Activated CD4-positive, CD25-positive, alpha-beta regulatory T cell treated with anti-CD3 and anti-CD28 coated beads, Interleukin-2, amount 50 U/mL, for 16 hours (primary cell): ENCODE measurements around the gene UTP3.
"Not testable (repeated sequence)": the region's sequence is repeated elsewhere in the genome, so short reads cannot be mapped to it uniquely, and the experiment has no call there.

Experiments used
- DNase-seq: peaks from one replicate; pipeline ENCODE4 v3.0.0-alpha.2; 2020; ENCODE audit warnings: low read depth, low spot score

The UTP3 gene

DNA sequence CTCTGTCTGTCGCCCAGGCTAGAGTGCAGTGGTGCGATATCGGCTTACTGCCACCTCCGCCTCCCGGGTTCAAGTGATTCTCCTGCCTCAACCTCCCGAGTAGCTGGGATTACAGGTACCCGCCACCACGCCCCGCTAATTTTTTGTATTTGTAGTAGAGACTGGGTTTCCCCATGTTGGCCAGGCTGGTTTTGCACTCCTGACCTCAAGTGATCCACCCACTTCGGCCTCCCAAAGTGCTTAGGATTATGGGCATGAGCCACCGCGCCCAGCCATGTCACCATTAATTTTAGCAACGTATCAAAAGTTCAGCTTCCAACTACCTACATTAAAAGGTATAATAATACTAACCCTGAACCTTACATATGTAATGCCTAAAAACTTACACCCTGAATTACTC, 940 bp upstream of the UTP3 start:
- no peak for DNase-seq

DNA sequence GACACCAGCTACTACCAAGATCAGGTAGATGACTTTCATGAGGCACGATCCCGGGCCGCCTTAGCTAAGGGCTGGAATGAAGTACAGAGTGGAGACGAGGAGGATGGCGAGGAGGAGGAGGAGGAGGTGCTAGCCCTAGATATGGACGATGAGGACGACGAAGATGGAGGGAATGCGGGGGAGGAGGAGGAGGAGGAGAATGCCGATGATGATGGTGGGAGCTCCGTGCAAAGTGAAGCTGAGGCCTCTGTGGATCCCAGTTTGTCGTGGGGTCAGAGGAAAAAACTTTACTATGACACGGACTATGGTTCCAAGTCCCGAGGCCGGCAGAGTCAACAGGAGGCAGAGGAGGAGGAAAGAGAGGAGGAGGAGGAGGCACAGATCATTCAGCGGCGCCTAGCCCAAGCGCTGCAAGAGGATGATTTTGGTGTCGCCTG, 481 bp downstream of the UTP3 start:
- DNase-seq, result no peak

- DNase-seq, result no peak
Observed at GRCh38 chr4:70691661-70692060, 3.3 kb downstream of the UTP3 start.

GRCh38 chr4:70694633-70695032, 6.3 kb downstream of the UTP3 start:
- DNase-seq, result not testable (repeated sequence)

- DNase-seq, result not testable (repeated sequence)
Observed at GRCh38 chr4:70698435-70698834, 10.1 kb downstream of the UTP3 start.

GRCh38 chr4:70700712-70701111, 12.4 kb downstream of the UTP3 start:
- no peak for DNase-seq

GRCh38 chr4:70701271-70701670, 12.9 kb downstream of the UTP3 start:
- no peak for DNase-seq

DNA sequence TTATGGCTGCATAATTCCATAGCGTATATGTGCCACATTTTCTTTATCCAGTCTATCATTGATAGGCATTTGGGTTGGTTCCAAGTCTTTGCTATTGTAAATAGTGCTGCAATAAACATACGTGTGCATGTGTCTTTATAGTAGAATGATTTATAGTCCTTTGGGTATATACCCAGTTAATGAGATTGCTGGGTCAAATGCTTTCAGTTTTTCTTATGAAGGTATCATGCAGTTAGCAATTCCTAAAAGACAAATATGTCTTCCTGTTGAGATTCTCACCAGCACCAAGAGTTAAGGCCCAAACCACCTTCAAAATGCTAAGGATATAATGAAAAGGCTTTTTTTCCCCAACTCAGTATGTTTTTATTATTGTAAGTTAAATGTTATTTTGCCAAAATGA, 14.3 kb downstream of the UTP3 start:
- not testable (repeated sequence) for DNase-seq

DNA sequence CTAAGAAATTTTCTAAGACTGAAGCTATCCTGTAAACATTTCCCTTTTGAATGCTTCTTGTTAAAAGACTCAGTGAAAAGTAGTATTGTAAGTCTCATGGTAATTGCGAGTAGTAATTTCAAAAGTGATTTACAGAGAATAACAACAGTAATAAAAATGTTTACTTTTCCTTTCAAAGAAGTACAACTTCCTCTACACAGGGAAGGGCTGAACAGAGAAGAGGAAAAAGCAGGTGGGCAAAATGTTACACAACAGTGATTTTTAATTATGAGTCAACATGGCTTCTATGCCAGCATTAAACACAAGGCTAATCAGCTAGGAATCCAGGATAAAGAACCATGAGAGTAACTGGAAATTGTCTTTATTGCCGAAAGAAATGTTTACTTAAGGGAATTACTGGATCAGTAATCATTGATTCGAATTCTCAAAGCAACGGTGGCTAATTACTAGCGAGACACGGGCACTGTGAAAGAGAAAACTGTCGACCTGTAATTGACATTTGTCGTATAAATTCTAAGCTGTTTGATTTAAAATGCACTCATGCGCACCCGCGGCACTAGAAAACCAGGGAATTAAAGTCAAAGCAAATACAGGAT, 15.4 kb downstream of the UTP3 start:
- no peak for DNase-seq

DNA sequence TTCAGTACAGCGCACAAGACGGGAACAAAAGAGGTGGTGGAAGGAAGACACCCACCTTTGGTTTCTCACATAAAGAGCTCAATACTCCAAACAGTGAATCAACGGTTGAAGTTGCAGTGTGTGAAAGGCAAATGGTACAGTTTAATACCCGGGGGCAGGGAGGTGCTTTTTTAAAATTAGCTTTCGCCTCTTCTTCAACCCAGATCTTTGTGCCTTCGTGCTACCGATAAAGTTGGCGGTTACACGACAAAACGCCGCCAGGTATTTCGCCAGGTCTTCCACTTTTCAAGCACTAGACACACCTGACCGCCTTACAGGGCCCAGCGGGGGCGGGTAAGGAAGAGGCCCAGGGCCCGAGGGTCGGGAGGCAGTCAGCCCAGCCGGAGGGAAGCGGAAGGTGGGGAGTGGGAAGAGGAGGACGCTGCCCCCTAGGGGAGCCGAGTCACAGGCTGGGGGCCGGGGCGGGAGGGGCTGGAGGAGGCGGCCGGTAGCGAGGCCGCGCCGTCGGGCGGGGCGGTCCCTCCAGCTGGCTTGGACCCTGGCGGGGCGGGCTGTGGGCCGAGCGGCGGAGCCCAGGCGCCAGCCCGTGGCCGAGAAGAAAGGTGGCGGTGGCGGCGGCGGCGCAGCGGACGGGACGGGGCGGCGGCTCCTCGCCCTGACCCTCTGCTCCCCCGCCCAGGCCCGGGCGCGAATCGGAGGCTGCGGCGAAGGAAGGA, 16.0 kb downstream of the UTP3 start:
- DNase-seq, result peak; percentile 15

DNA sequence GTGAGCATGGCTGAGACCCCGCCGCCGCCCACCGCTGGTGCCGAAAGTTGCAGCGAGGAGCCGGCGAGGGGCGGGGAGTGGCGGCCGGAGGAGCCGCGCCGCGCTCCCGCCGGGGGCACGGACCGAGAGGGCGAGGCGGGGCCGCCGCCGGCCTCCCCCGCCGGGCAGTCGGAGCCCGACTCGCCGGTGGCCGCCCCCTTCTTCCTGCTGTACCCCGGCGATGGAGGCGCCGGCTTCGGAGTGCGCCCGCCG, 16.5 kb downstream of the UTP3 start:
- no peak for DNase-seq

DNA sequence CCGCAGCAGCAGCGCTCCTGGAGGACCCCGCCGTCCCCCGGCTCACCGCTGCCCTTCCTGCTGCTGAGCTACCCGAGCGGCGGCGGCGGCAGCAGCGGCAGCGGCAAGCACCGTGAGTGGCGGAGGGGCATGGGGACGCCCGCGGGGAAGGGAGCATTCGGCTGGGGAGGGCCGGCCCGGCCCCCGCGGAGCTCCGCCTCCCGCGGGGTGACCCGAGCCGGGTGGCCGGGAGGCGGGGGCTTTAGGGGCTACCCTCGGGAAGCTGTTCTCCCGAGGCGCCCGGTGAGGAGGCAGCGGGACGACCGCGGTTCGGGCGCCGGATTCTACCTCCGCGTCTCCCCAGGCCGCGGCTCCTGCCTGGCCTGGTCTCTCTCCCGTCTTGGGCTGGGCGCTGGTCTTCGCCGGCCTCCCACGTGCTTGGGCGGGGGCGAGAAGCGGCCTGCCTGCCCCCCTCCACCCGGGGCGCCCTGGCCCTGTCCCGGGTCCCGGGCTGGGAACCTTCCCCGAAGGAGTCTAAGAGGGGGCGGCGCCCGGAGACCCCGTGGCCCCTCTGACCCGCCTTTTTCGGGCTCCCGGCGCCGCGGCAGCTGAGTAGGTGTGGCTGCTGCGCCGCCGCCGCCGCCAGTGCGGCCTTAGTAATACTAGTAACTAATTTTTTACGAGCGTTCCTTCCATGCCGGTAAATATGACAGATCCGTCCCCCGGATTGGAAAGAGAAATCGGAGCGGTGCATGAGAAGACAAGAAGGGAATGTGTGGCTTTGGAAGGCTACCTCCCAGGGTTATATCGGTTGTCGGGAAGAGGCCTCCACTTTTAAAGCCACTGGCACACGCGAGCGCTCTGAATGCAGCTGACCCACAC, 17.1 kb downstream of the UTP3 start:
- DNase-seq, result peak; percentile 43

DNA sequence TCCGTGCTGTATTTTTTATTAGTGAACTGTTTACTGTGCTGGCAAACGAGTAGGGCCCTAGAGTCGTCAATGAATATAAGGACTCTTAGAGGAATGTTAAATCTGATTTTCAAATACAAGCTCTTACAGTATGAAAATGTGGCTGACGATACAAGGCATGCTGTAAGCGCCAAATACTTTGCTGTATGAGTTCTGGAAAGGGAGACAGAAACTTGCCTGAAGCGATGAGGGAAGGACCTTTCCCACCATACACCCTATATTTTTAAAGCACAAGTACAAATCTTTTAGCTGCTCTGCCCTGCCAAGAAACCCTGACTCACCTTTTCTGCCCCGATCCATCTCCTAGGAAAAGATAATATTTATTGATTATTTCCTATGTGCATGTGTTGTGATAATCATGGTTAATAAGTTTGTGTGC, 17.7 kb downstream of the UTP3 start:
- DNase-seq, result no peak

DNA sequence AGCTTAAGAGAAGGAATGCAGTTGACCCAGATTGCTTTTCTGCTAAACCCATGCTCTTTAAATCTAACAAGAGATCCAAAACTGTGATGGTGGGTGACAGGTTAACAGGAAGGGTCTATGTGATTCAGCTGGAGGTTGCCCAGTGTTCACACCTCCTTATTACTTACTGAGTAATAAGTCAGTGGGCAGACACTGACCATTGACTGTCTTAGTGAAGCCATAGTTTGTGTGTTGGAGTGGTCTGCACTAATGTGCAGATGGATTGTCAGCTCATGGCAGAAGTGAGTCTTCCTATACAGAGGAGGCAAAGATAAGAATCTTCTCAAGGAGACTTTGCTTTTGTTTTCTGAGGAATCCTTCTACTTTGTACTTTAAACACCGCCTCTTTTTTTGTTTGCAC, 18.2 kb downstream of the UTP3 start:
- no peak for DNase-seq

- DNase-seq, result no peak
Observed at GRCh38 chr4:70709611-70710205, 21.4 kb downstream of the UTP3 start.

DNA sequence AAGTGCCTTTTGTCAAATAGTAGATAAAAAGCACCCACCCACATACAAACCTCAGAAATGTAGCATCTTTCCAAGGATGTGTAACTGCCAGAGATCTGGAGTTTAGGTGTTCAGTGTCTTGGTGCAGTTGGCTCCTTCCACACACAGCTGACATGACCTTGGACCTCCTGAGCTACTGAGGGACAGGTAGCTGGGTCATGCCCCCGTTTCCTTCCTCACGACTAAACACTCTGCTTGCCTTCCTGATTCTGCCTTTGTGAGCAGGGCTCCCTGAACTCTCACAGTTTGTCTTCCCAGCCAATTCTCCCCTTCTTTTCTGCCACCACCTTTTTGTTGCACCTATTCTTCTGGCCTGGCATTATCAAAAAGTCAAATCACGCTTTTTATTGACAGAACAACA, 23.3 kb downstream of the UTP3 start:
- DNase-seq, result no peak

DNA sequence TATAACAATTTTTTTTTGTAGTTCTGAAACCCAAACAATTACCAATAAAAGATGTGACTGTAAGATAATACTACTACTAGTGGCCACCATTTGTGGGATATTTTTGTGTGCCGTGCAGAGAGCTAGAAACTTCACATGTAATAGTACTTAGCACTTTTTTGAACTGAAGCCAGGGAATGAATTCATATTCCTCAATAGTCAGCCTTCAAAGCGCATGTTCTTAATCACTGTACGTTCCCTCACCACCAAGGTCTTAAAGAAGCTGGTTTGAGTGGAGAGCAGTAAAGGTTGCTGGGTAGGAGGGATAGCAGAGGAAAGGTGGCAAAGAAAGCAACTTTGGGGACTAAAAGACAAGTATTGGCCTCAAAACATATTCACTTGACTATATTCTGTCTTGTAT, 23.8 kb downstream of the UTP3 start:
- DNase-seq, result no peak

DNA sequence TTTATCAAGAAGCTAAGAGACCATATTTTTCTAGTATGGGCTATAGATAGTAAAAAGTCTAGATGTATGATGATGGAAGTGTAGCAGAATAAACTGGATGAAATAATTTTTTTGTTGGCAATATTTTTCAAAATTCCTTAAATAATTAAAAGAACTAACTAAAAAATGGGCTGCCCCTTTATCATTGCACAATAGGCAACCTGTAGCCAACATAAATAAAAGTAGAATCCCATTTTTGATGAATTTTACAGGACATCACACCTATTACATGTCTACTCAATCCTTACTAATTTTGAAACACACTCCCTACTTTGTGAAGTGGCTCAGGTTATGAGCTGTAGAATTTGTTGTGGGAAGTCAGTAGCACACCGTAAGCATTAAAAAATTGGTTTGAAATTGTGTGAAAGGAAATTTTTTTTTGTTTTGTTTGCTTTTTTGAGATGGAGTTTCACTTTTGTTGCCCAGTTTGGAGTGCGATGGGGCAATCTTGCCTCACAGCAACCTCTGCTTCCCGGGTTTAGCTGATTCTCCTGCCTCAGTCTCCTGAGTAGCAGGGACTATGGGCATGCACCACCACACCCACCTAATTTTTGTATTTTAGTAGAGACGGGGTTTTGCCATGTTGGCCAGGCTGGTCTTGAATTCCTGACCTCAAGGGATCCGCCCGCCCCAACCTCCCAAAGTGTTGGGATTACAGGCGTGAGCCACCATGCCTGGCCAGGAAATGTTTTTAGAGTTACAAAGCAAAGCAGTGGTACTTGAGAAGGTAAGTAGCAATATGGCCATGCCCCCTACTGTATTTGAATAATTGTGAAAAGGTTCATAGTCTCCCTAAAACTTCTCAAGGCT, 24.5 kb downstream of the UTP3 start:
- DNase-seq, result no peak

DNA sequence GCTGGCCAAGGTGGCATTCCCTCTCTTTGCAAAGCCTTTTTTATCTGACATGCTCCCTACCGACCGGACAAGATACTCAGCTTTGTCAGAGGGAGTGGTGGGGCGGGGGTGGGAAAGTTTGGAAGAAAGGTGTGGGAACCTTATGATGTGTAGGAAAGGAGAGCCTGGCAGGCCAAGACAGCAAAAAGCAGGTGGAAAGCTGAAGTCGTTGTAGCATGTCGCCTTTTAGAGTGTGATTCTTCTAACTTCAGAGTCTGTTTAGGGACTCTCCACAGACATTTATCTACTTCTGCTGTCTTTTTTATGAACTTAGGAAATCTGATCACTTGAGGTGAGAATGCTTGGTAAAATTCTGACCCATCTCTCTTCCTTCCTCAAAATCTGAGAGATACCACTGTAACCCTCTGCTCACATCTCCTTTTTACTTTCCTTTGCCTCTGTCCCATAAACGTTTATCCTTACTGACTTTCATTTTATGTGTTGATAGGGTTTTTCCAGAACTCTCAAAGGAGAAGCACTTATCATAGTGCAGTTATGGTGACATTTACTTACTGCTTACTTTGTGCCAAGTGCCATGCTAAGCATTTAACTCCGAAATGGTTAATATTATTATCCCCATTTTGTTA, 25.2 kb downstream of the UTP3 start:
- DNase-seq, result no peak

DNA sequence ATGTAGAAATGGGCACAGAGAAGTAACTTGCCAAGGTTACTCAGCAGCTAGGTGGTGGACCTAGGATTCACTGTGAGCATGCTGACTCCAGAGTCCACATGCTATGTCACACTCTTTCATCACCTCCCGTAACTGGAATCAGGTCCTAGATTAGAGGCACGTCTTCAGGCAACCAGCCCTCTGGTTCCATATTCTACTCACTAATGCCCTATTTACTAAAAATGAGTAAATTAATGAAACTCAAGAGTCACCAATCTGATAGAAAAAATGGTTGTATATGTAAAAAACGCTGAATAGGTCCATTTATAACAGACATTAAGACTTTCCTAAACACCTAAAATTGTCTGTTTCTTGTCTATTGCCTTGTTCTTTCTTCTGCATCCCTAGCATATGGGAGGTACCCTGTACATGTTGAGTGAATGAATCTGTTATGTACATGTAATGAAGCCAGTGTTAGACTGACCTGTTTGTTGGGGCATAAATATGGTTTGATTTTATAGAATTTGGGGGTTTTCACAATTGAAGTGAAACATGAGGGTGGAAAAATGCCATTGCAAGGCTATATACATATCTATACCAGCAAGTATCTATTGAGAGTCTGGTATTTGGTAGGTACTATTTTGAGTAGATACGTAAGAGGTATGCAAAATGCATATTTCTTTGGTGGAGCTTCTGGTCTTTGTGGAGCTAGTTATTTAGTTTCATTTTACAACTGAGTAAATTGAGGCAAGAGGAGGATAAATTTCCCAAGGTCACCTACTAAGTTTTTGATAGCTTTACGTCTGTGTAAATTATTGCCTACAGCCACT, 26.0 kb downstream of the UTP3 start:
- DNase-seq, result no peak
